Muscle layer of duodenum (tissue), 2 donors: ENCODE results near the gene SCD5.

ENCODE experiments used
- H3K27ac ChIP-seq: one replicate; pipeline ENCODE4 v1.7.0; 2013; ENCODE audit warnings: mild to moderate bottlenecking, low read length
- H3K27me3 ChIP-seq: one replicate; pipeline ENCODE4 v1.7.0; 2013; ENCODE audit warnings: low read depth, mild to moderate bottlenecking, control low read depth, low read length
- H3K36me3 ChIP-seq, 2 donors: one replicate each; pipeline ENCODE4 v1.7.0; 2013; ENCODE audit warnings: low read length in 2 of 2, control low read depth in 1 of 2, mild to moderate bottlenecking in 1 of 2; ENCODE audit not compliant: insufficient read depth in 2 of 2, control insufficient read depth in 1 of 2
- H3K4me1 ChIP-seq, 2 donors: one replicate each; pipeline ENCODE4 v1.7.0; 2013; ENCODE audit warnings: low read length in 2 of 2, mild to moderate bottlenecking in 2 of 2, control low read depth in 1 of 2, moderate library complexity in 1 of 2; ENCODE audit not compliant: insufficient read depth in 2 of 2, control insufficient read depth in 1 of 2
- H3K4me3 ChIP-seq, 2 donors: one replicate each; pipeline ENCODE4 v1.7.0; 2013; ENCODE audit warnings: low read length in 2 of 2, low read depth in 1 of 2, mild to moderate bottlenecking in 1 of 2
- H3K9me3 ChIP-seq, 2 donors: one replicate each; pipeline ENCODE4 v1.7.0; 2013; ENCODE audit warnings: low read length in 2 of 2, control low read depth in 1 of 2, mild to moderate bottlenecking in 1 of 2; ENCODE audit not compliant: control insufficient read depth in 1 of 2
- donor health status: healthy.

The SCD5 gene

GRCh38 chr4:82756061-82756460, 42.5 kb downstream of the SCD5 start:
- peaks cover 11 to 26% of the 10 kb centered on the region in 2 donors for H3K4me1 ChIP-seq
- no peak overlapping the region for H3K27ac ChIP-seq

GRCh38 chr4:82755650-82756049, 42.9 kb downstream of the SCD5 start:
- no peak overlapping the region for H3K27ac ChIP-seq

More at GRCh38 chr4:82756061-82756460, 42.5 kb downstream of the SCD5 start:
- H3K36me3 ChIP-seq: no peaks in the 10 kb centered on the region
- H3K27me3 ChIP-seq: no peaks in the 10 kb centered on the region
- no peaks in the 10 kb centered on the region for H3K9me3 ChIP-seq
- no peak overlapping the region for H3K4me3 ChIP-seq

DNA sequence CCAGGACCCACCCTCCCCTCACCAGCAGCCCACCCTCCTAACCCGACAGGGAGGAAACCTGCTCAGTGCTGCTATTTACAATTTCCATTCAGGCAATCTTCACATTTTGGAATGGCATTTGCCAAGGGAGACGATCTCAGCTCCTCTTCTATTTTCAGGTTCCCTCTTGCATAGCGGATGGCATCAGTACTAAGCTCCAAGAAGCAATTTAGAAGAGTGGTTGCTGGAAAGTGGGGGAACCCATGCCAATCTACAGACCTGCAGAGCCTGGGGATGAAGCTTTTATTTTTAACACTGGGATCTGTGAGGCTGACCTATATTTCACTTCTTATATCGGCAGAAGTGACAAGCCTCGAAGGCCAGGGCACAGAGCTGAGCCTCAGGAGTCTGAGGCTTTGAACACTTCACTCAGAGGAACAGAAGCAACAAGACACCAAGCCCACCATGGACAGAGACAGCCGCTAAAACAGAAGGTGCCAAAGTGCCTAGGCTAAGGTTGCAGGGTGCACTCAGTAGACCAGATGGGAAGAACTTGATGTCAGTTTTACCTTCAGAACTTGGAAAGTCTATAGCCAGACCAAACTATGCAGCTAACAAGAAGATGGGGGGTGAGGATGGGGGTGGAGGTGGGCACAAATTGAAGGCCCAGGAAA, 44.0 kb downstream of the SCD5 start:
- no peaks in the 10 kb centered on the region for H3K9me3 ChIP-seq
- no peaks in the 10 kb centered on the region for H3K27me3 ChIP-seq
- no peaks in the 10 kb centered on the region for H3K36me3 ChIP-seq
- H3K4me1 ChIP-seq: peaks cover 11 to 26% of the 10 kb centered on the region in 2 donors
- no peak overlapping the region for H3K27ac ChIP-seq
- no peak overlapping the region for H3K4me3 ChIP-seq

More at GRCh38 chr4:82755650-82756049, 42.9 kb downstream of the SCD5 start:
- Histone ChIP-seq H3K4me3 (no peak overlapping the region), H3K36me3 (no peaks in the 10 kb centered on the region), H3K4me1 (peaks cover 11 to 26% of the 10 kb centered on the region in 2 donors), H3K9me3 (no peaks in the 10 kb centered on the region), H3K27me3 (no peaks in the 10 kb centered on the region)

DNA sequence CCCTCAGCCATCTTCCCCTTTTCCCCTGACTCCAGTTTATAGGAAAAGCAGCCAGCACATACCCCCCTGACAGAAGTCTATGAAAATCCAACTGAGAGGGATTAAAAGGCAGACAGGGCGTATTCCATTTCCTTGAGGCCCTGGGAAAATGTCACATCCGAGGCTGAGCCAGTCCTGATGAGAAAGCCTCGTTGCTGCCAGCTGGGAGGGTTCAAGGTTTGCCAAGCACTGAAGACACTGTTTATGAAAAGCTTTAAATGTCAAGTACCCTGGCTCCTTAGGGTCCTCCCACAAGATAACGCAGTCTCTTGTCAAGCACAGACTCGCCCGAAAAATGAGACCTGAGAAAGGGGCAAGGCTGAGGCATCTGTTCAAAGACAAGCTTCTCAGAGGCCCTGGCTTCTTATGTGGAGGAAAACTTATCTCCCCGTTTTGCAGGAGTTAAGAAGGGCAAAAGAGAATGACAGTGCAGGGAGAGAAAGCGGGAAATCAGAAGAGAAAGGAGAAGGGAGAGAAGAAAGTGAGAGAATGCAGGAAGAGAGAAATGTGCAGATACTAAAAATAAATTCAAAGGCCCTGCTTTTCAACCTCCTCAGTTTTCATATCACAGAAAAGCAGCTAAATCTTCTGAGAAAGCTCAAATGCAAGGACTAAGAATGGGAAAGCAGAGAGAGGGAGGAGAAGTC, 44.7 kb downstream of the SCD5 start:
- Histone ChIP-seq H3K9me3 (no peaks in the 10 kb centered on the region), H3K27me3 (no peaks in the 10 kb centered on the region), H3K36me3 (no peaks in the 10 kb centered on the region), H3K27ac (no peak overlapping the region), H3K4me1 (peaks cover 11 to 26% of the 10 kb centered on the region in 2 donors), H3K4me3 (no peak overlapping the region)

DNA sequence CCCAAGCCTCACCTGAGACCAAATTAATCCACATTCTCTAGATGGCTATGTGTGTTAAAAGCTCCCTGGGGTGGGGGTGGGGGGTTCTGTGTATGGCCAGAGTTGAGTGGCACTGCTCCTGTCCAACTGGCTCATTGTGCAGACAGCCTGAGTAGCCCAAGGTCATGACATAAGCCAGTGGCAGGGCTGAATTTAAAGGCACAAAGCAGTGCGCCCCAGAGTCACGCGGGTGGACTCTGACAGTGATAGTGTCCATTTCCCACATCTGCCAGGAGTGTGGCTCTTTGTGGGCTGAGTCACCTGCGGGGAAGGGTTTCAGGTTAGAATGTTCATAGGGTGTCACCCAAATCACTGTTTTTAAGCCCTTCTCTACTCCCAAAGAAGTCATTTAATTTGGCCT, 45.4 kb downstream of the SCD5 start:
- Histone ChIP-seq H3K4me3 (no peak overlapping the region), H3K9me3 (no peaks in the 10 kb centered on the region), H3K36me3 (no peaks in the 10 kb centered on the region), H3K4me1 (peaks cover 11 to 30% of the 10 kb centered on the region in 2 donors), H3K27ac (no peak overlapping the region), H3K27me3 (no peaks in the 10 kb centered on the region)

- Histone ChIP-seq H3K4me3 (no peak overlapping the region), H3K4me1 (peaks cover 11 to 28% of the 10 kb centered on the region in 2 donors), H3K36me3 (no peaks in the 10 kb centered on the region), H3K27ac (no peak overlapping the region), H3K27me3 (no peaks in the 10 kb centered on the region), H3K9me3 (no peaks in the 10 kb centered on the region)
Observed at GRCh38 chr4:82748810-82749470, 49.7 kb downstream of the SCD5 start.

GRCh38 chr4:82747686-82748575, 50.7 kb downstream of the SCD5 start:
- H3K36me3 ChIP-seq: no peaks in the 10 kb centered on the region
- no peaks in the 10 kb centered on the region for H3K9me3 ChIP-seq
- H3K27me3 ChIP-seq: no peaks in the 10 kb centered on the region
- no peak overlapping the region for H3K27ac ChIP-seq
- no peak overlapping the region for H3K4me3 ChIP-seq
- peaks cover under 1 to 18% of the 10 kb centered on the region in 2 donors for H3K4me1 ChIP-seq

GRCh38 chr4:82746705-82747574, 51.7 kb downstream of the SCD5 start:
- Histone ChIP-seq H3K27ac (no peak overlapping the region), H3K36me3 (no peaks in the 10 kb centered on the region), H3K27me3 (no peaks in the 10 kb centered on the region), H3K9me3 (no peaks in the 10 kb centered on the region), H3K4me3 (no peak overlapping the region), H3K4me1 (peaks cover 0 to 12% of the 10 kb centered on the region in 2 donors)

DNA sequence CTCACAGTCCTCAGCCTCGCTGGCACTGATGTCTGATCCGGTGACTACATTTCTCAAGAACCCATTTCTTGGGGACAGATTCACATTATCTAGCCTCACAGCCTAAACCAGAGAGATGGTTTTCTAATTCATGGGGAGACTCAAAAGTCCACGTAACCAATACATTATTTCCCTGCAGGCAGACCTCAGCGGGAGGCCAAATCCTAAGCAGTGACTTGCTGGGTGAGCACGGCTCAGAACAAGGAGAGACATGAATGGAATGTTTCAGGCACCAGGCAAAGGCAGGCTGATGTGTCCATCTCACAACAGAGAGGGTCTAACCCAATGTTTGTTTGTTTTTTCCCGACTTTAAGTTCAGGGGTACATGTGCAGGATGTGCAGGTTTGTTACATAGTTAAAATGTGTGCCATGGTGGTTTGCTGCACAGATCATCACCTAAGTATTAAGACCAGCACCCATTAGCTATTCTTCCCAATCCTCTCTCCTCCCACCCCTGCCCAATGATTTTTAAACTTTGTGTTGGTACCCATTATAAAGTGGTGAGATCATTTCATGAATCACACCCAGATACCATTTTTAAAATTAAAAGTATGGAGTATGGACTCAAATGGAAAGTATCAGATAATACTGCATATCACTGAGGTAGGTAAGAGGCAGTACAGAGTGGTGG, 53.3 kb downstream of the SCD5 start:
- no peak overlapping the region for H3K27ac ChIP-seq
- no peaks in the 10 kb centered on the region for H3K27me3 ChIP-seq
- H3K36me3 ChIP-seq: no peaks in the 10 kb centered on the region
- peaks cover 0 to 12% of the 10 kb centered on the region in 2 donors for H3K4me1 ChIP-seq
- no peaks in the 10 kb centered on the region for H3K9me3 ChIP-seq
- H3K4me3 ChIP-seq: no peak overlapping the region
